HepG2 (cell line): ENCODE results near the gene MYL9. TPM values are rescaled to one million over a fixed set of nuclear protein-coding genes. Genes with fewer than 3 reads are reported as not detected.

Experiments used
- CBX2 ChIP-seq, 2 experiments: fragments of 200-600 bp in 1 of 2; sonication (generic); formaldehyde crosslinking in 1 of 2; IDR thresholded peaks; 2 replicates each; pipeline versions ENCODE4 v1.7.0 to v1.8.1; 2018 to 2022; ENCODE audit warnings: low read depth in 2 of 2, low read length in 1 of 2, mild to moderate bottlenecking in 1 of 2, missing genetic modification reagents in 1 of 2
- MED13 ChIP-seq: sonication (generic); formaldehyde crosslinking; IDR thresholded peaks from 2 replicates; pipeline ENCODE4 v1.5.0; 2020; ENCODE audit warnings: missing genetic modification reagents
- MED8 ChIP-seq: sonication (generic); formaldehyde crosslinking; IDR thresholded peaks from 2 replicates; pipeline ENCODE4 v1.8.1; 2023; ENCODE audit warnings: mild to moderate bottlenecking, missing genetic modification reagents; ENCODE audit not compliant: insufficient replicate concordance
- MIER2 ChIP-seq: IDR thresholded peaks from 2 replicates; pipeline ENCODE4 v1.6.1; 2016; ENCODE audit warnings: missing biosample characterization, missing genetic modification reagents
- MXI1 ChIP-seq: IDR thresholded peaks from 3 replicates; pipeline ENCODE4 v1.6.1; 2012; ENCODE audit warnings: low read depth, low read length, inconsistent platforms, borderline replicate concordance
- NCOA2 ChIP-seq: sonication (generic); formaldehyde crosslinking; IDR thresholded peaks from 2 replicates; pipeline ENCODE4 v1.8.0; 2022; ENCODE audit warnings: inconsistent platforms
- NCOR1 ChIP-seq: fragments of 200-600 bp; sonication (generic); IDR thresholded peaks from 2 replicates; pipeline ENCODE4 v1.7.0; 2017; ENCODE audit warnings: antibody characterized with exemption, low read length, borderline replicate concordance
- PRDM10 ChIP-seq: sonication (generic); formaldehyde crosslinking; IDR thresholded peaks from 2 replicates; pipeline ENCODE4 v1.4.0; 2020; ENCODE audit warnings: low read depth, missing genetic modification reagents
- RNF2 ChIP-seq: fragments of 450-650 bp; conservative IDR thresholded peaks from 2 replicates; pipeline ENCODE4 v1.6.1; 2016; ENCODE audit warnings: low read depth
- SAP130 ChIP-seq: IDR thresholded peaks from 2 replicates; pipeline ENCODE4 v1.6.1; 2016; ENCODE audit warnings: low read depth
- SRSF4 ChIP-seq: fragments of 200-400 bp; formaldehyde crosslinking; IDR thresholded peaks from one replicate; pipeline ENCODE4 v1.6.1; 2018; ENCODE audit warnings: mild to moderate bottlenecking, low read depth, low read length, moderate library complexity; ENCODE audit not compliant: poor library complexity, severe bottlenecking
- THRA ChIP-seq: sonication (generic); formaldehyde crosslinking; IDR thresholded peaks from 2 replicates; pipeline ENCODE4 v1.4.0; 2020; ENCODE audit warnings: missing genetic modification reagents, borderline replicate concordance
- TRIM24 ChIP-seq: sonication (generic); formaldehyde crosslinking; IDR thresholded peaks from 2 replicates; pipeline ENCODE4 v1.8.0; 2022; ENCODE audit warnings: mild to moderate bottlenecking, missing genetic modification reagents
- ZBTB25 ChIP-seq: IDR thresholded peaks from 2 replicates; pipeline ENCODE4 v1.6.1; 2018; ENCODE audit warnings: missing genetic modification reagents
- ZKSCAN5 ChIP-seq: sonication (generic); formaldehyde crosslinking; IDR thresholded peaks from 2 replicates; pipeline ENCODE4 v1.5.1; 2020; ENCODE audit warnings: mild to moderate bottlenecking, missing genetic modification reagents
- ZNF160 ChIP-seq: sonication (generic); formaldehyde crosslinking; IDR thresholded peaks from 2 replicates; pipeline ENCODE4 v1.8.0; 2022; ENCODE audit warnings: mild to moderate bottlenecking, inconsistent platforms, missing genetic modification reagents
- ZNF33A ChIP-seq: sonication (generic); formaldehyde crosslinking; IDR thresholded peaks from 2 replicates; pipeline ENCODE4 v1.5.1; 2020; ENCODE audit warnings: missing genetic modification reagents, mild to moderate bottlenecking, moderate library complexity, borderline replicate concordance
- ZNF383 ChIP-seq: sonication (generic); formaldehyde crosslinking; IDR thresholded peaks from 2 replicates; pipeline ENCODE4 v1.4.0; 2020; ENCODE audit warnings: missing genetic modification reagents, mild to moderate bottlenecking, borderline replicate concordance
- ZNF530 ChIP-seq: sonication (generic); formaldehyde crosslinking; IDR thresholded peaks from 2 replicates; pipeline ENCODE4 v1.5.0; 2020; ENCODE audit warnings: low read depth, mild to moderate bottlenecking, missing genetic modification reagents
- ZNF557 ChIP-seq: sonication (generic); formaldehyde crosslinking; IDR thresholded peaks from 2 replicates; pipeline ENCODE4 v1.4.0; 2020; ENCODE audit warnings: missing genetic modification reagents
- ZNF674 ChIP-seq: sonication (generic); formaldehyde crosslinking; IDR thresholded peaks from 2 replicates; pipeline ENCODE4 v1.5.0; 2020; ENCODE audit warnings: low read depth, mild to moderate bottlenecking, missing genetic modification reagents
- ZNF724P ChIP-seq: sonication (generic); formaldehyde crosslinking; IDR thresholded peaks from 2 replicates; pipeline ENCODE4 v1.8.0; 2022; ENCODE audit warnings: missing genetic modification reagents, borderline replicate concordance
- ZNF883 ChIP-seq: sonication (generic); formaldehyde crosslinking; IDR thresholded peaks from 2 replicates; pipeline ENCODE4 v1.5.1; 2020; ENCODE audit warnings: mild to moderate bottlenecking, missing genetic modification reagents; ENCODE audit errors: not compliant biosample characterization
- polyA plus RNA-seq, 8 experiments: library from polyadenylated mRNA; depleted of rRNA in 3 of 8; stranded (reverse) in 7 of 8; unstranded in 1 of 8; fragments of >200 nt; fragmentation: Illumina TruSeq in 4 of 8; extraction: Trizol in 4 of 8; gene quantifications; 2 replicates each; pipeline versions ENCODE4 v1.2.1 to v1.2.3, GENCODE V29; 2011 to 2016; ENCODE audit warnings: low read depth in 4 of 8, missing spikeins in 1 of 8, mixed read lengths in 1 of 8; ENCODE audit not compliant: insufficient read depth in 1 of 8
- total RNA-seq, 5 experiments: library from RNA; depleted of rRNA; stranded (reverse); fragments of >200 nt; fragmentation: Illumina TruSeq; extraction: Trizol; gene quantifications; 2 replicates each; pipeline ENCODE4 v1.2.3, GENCODE V29; 2016; ENCODE audit warnings: low read depth in 1 of 5

The MYL9 gene
- total and polyA plus RNA-seq, 2 of the 13 experiments (the other 11 are each of a cell fraction or from before 2014, with no cell fraction given) = 0.87 to 2.2 TPM

GRCh38 chr20:36571564-36572504 lies 30.5 kb downstream of the MYL9 start (continued):
- no peak; the same call in 2 of the 3 replicates for TF ChIP-seq MXI1
- no peak; the same call in 1 of the 2 replicates for TF ChIP-seq ZNF724P (CRISPR knock-in tag)
- TF ChIP-seq ZBTB25 (CRISPR knock-in tag) = no peak
- peak; percentile 67; the same call in 1 of the 2 replicates for TF ChIP-seq PRDM10 (CRISPR knock-in tag)
- peak; percentile 76 for TF ChIP-seq SAP130 (CRISPR knock-in tag)
- peak; percentile 91 for TF ChIP-seq ZNF383 (CRISPR knock-in tag)
- no peak for TF ChIP-seq RNF2
- no peak for TF ChIP-seq ZNF557 (CRISPR knock-in tag)
- TF ChIP-seq NCOA2 (CRISPR knock-in tag) = no peak
- no peak for TF ChIP-seq ZNF530 (CRISPR knock-in tag)
- no peak for TF ChIP-seq ZNF33A
- no peak for TF ChIP-seq TRIM24
- no peak for TF ChIP-seq ZKSCAN5 (CRISPR knock-in tag)
- no peak for TF ChIP-seq THRA
- no peak for TF ChIP-seq ZNF883 (CRISPR knock-in tag)
- no peak for TF ChIP-seq MED13
- no peak for TF ChIP-seq MED8
- TF ChIP-seq ZNF160 = no peak
- TF ChIP-seq SRSF4 = no peak
- TF ChIP-seq ZNF674 (CRISPR knock-in tag) = no peak
- TF ChIP-seq MIER2 (CRISPR knock-in tag) = no peak
- no peak for TF ChIP-seq CBX2 (IDR thresholded peaks at IDR 0.05; ENCODE audit: low read depth, low read length)
- TF ChIP-seq CBX2 (CRISPR knock-in tag; IDR thresholded peaks at IDR 0.05; ENCODE audit: low read depth) = no peak
- no peak; the same call in 1 of the 2 replicates for TF ChIP-seq NCOR1
